OCI-LY7 (cell line): Measurements from ENCODE around the gene C1QTNF2. TPM values are rescaled to one million over a fixed set of nuclear protein-coding genes. Genes with fewer than 3 reads are reported as not detected.

Experiments used
- BruUV-seq: library from RNA; stranded (reverse); fragments of 400-500 nt; replicated peaks from 2 replicates; lab custom pipeline; 2021; lab: Mats Ljungman, UMichigan
- CTCF ChIA-PET: fragments of 300-600 bp; sonication (Branson Sonifier 250); formaldehyde crosslinking; loops from one replicate; lab custom pipeline; 2022; ENCODE audit warnings: antibody characterized with exemption; ENCODE audit not compliant: unreplicated experiment; lab: Charles Lee
- POLR2A ChIA-PET: fragments of 300-600 bp; sonication (Branson Sonifier 250); formaldehyde crosslinking; loops from one replicate; lab custom pipeline; 2022; ENCODE audit warnings: antibody characterized with exemption; lab: Charles Lee
- DNase-seq: peaks from one replicate; pipeline ENCODE4 v3.0.0-alpha.2; 2015; ENCODE audit warnings: low spot score
- H2AFZ ChIP-seq: fragments of 200-600 bp; sonication (generic), shearing (Covaris generic); 2 replicates; pipeline ENCODE4 v1.6.1; 2014; ENCODE audit warnings: mild to moderate bottlenecking, antibody characterized with exemption, low read length, moderate library complexity
- H3K27ac ChIP-seq: fragments of 200-600 bp; sonication (generic); 2 replicates; pipeline ENCODE4 v1.5.1; 2014; ENCODE audit warnings: mixed run types, low read depth, mild to moderate bottlenecking, moderate library complexity, low read length, inconsistent platforms; ENCODE audit not compliant: poor library complexity, severe bottlenecking
- H3K36me3 ChIP-seq: fragments of 200-600 bp; sonication (generic); 2 replicates; pipeline ENCODE4 v1.6.1; 2014; ENCODE audit warnings: mild to moderate bottlenecking, antibody characterized with exemption, low read length, moderate library complexity, mixed read lengths; ENCODE audit not compliant: insufficient read depth
- H3K4me1 ChIP-seq: fragments of 200-600 bp; sonication (generic); 2 replicates; pipeline ENCODE4 v1.5.1; 2014; ENCODE audit warnings: mild to moderate bottlenecking, low read length; ENCODE audit not compliant: insufficient read depth, poor library complexity, severe bottlenecking
- H3K4me2 ChIP-seq: fragments of 200-600 bp; sonication (generic); 2 replicates; pipeline ENCODE4 v1.6.1; 2014; ENCODE audit warnings: mild to moderate bottlenecking, low read length
- H3K4me3 ChIP-seq: fragments of 200-600 bp; sonication (generic); 2 replicates; pipeline ENCODE4 v1.5.1; 2014; ENCODE audit warnings: mild to moderate bottlenecking, low read depth, low read length; ENCODE audit not compliant: poor library complexity, severe bottlenecking
- H3K79me2 ChIP-seq: fragments of 200-600 bp; sonication (generic); 2 replicates; pipeline ENCODE4 v1.6.1; 2016; ENCODE audit warnings: low read depth, mild to moderate bottlenecking, low read length, moderate library complexity, mixed read lengths; ENCODE audit not compliant: insufficient read depth
- H3K9me2 ChIP-seq: fragments of 200-600 bp; sonication (generic); 2 replicates; pipeline ENCODE4 v1.6.1; 2016; ENCODE audit warnings: mild to moderate bottlenecking, low read length, mixed read lengths; ENCODE audit not compliant: insufficient read depth
- H3K9me3 ChIP-seq: fragments of 200-600 bp; sonication (generic); 2 replicates; pipeline ENCODE4 v1.6.1; 2014; ENCODE audit warnings: mild to moderate bottlenecking, mixed run types, low read length, mixed read lengths
- H4K20me1 ChIP-seq: fragments of 200-600 bp; sonication (generic); 2 replicates; pipeline ENCODE4 v1.6.1; 2014; ENCODE audit warnings: mild to moderate bottlenecking, antibody characterized with exemption, low read length, moderate library complexity, mixed read lengths; ENCODE audit not compliant: insufficient read depth
- EZH2phosphoT487 ChIP-seq: fragments of 200-600 bp; sonication (generic); IDR thresholded peaks from 2 replicates; pipeline ENCODE4 v1.6.1; 2018; ENCODE audit warnings: low read depth, borderline replicate concordance, mild to moderate bottlenecking, mixed run types, antibody characterized with exemption, low read length, moderate library complexity, mixed read lengths
- intact Hi-C: fragments of 100-400 bp; cut with micrococcal nuclease; formaldehyde crosslinking; loops from one replicate; pipeline ENCODE4 v1.10.0; 2022; ENCODE audit not compliant: unreplicated experiment
- total RNA-seq, 2 experiments: library from RNA; depleted of rRNA in 1 of 2; stranded (reverse); fragments of >200 nt in 1 of 2; shearing (Covaris generic) in 1 of 2; gene quantifications; 2 replicates each; pipeline ENCODE4 v1.2.3, GENCODE V29; 2014 to 2022
- TF ChIP-seq, protein P1 (sequence below): fragments of 200-600 bp; sonication (generic); conservative IDR thresholded peaks from 2 replicates; pipeline ENCODE4 v1.5.1; 2014; ENCODE audit warnings: mild to moderate bottlenecking, antibody characterized with exemption, low read length, moderate library complexity, mixed read lengths

Gene C1QTNF2
- total RNA-seq, 2 experiments from 2014 or later: not detected

DNA sequence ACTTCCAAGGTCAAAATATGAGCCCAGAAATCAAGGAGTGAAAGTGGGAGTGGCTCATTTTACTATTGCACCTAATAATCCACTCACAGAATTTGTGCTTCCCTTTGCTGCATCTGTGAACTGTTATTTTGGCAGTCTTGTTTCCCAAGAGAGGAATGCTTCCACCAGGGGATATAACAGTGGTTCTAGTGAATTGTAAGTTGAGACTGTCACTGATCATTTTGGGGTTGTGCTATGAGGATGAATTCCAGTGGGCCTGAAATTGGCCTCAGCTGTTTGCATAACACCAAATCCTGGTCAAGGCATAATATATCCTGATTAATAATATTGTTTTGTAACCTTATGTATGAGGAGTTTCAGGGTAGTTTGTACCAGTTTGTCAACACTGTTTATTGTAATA, 15.1 kb upstream of the C1QTNF2 start:
- ChIA-PET CTCF (no interaction called here), POLR2A (no interaction called here)
- Histone ChIP-seq H2AFZ (no peak overlapping the region), H3K4me1 (peaks cover 3% of the 10 kb centered on the region), H3K9me3 (peaks cover 9% of the 10 kb centered on the region), H3K4me3 (no peak overlapping the region), H3K36me3 (no peaks in the 10 kb centered on the region), H4K20me1 (no peaks in the 10 kb centered on the region), H3K9me2 (no peaks in the 10 kb centered on the region), H3K4me2 (no peak overlapping the region), H3K79me2 (no peaks in the 10 kb centered on the region), H3K27ac (no peak overlapping the region)
- TF ChIP-seq, protein P1, sequence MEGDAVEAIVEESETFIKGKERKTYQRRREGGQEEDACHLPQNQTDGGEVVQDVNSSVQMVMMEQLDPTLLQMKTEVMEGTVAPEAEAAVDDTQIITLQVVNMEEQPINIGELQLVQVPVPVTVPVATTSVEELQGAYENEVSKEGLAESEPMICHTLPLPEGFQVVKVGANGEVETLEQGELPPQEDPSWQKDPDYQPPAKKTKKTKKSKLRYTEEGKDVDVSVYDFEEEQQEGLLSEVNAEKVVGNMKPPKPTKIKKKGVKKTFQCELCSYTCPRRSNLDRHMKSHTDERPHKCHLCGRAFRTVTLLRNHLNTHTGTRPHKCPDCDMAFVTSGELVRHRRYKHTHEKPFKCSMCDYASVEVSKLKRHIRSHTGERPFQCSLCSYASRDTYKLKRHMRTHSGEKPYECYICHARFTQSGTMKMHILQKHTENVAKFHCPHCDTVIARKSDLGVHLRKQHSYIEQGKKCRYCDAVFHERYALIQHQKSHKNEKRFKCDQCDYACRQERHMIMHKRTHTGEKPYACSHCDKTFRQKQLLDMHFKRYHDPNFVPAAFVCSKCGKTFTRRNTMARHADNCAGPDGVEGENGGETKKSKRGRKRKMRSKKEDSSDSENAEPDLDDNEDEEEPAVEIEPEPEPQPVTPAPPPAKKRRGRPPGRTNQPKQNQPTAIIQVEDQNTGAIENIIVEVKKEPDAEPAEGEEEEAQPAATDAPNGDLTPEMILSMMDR: no peak
- TF ChIP-seq EZH2phosphoT487: no peak
- no TSS peak for BruUV-seq
- intact Hi-C loops: loop anchor here (5.0 kb wide), 1 partner anchor 303 kb away; no protein-coding TSS in a partner anchor
- DNase-seq: no peak

DNA sequence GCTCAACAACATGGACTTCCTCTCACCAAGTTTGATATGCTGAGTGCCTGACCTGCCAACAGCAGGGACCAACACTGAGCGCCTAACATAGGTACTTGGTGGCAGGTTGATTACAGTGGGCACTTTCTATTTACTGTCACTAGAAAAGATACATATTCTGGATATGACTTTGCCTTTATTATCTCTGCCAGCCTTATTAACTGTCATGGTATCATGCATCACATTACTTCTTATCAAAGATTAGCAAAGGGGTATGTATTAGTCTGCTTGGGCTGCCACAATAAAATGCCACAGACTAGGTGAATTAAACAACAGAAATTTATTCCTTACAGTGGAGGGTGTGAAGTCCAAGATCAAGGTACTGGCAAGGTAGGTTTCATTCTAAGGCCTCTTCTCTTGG, 14.3 kb upstream of the C1QTNF2 start:
- H2AFZ ChIP-seq: no peak overlapping the region
- no peaks in the 10 kb centered on the region for H3K9me2 ChIP-seq
- no peak overlapping the region for H3K4me3 ChIP-seq
- ChIA-PET POLR2A (no interaction called here), CTCF (no interaction called here)
- H4K20me1 ChIP-seq: no peaks in the 10 kb centered on the region
- H3K27ac ChIP-seq: no peak overlapping the region
- H3K4me2 ChIP-seq: no peak overlapping the region
- peaks cover 3% of the 10 kb centered on the region for H3K4me1 ChIP-seq
- no peaks in the 10 kb centered on the region for H3K79me2 ChIP-seq
- H3K36me3 ChIP-seq: no peaks in the 10 kb centered on the region
- intact Hi-C loops: loop anchor here (5.0 kb wide), 1 partner anchor 302 kb away; no protein-coding TSS in a partner anchor
- peaks cover 9% of the 10 kb centered on the region for H3K9me3 ChIP-seq
- no peak for TF ChIP-seq EZH2phosphoT487
- TF ChIP-seq, protein P1: no peak
- no TSS peak for BruUV-seq
- DNase-seq: no peak

DNA sequence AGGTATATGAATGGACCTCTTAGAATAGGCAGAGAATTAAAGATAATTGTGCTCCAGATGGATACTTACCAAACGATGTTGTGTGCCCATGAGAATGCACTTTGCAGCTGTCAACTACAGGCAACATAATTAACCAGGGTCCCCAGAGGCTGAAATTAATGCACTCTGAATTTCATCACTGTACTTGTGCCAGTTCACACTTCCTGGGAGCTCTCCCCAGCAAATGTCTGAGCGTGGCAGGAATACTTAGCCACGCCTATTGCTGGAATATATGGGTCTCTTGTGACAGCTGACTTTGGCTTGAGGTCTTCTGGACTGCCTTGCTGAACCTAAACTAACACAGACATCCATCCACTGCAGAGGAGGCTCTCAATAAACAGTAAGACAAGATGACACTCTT, 11.9 kb upstream of the C1QTNF2 start:
- Histone ChIP-seq H3K9me2 (no peaks in the 10 kb centered on the region), H3K4me1 (peaks cover 3% of the 10 kb centered on the region), H3K79me2 (no peaks in the 10 kb centered on the region), H2AFZ (no peak overlapping the region), H3K27ac (no peak overlapping the region), H3K9me3 (peaks cover 3% of the 10 kb centered on the region; the same call in 1 of the 2 replicates), H3K4me3 (no peak overlapping the region), H3K36me3 (no peaks in the 10 kb centered on the region), H4K20me1 (no peaks in the 10 kb centered on the region), H3K4me2 (no peak overlapping the region)
- intact Hi-C loops: no loop called here
- TF ChIP-seq, protein P1: no peak
- TF ChIP-seq EZH2phosphoT487: no peak
- BruUV-seq: no TSS peak
- CTCF ChIA-PET: no interaction called here
- no peak for DNase-seq
- POLR2A ChIA-PET: no interaction called here
